GM23248 (cell line): Measurements from ENCODE around the gene SYPL1. TPM values are rescaled to one million over a fixed set of nuclear protein-coding genes. Genes with fewer than 3 reads are reported as not detected.

ENCODE experiments used
- DNase-seq: peaks from one replicate; pipeline ENCODE4 v3.0.0-alpha.2; 2015
- H2AFZ ChIP-seq: fragments of 200-600 bp; sonication (generic); 2 replicates; pipeline ENCODE4 v1.6.1; 2016; ENCODE audit warnings: antibody characterized with exemption
- H3F3A ChIP-seq: fragments of 200-600 bp; sonication (generic); 2 replicates; pipeline ENCODE4 v1.6.1; 2016; ENCODE audit warnings: mild to moderate bottlenecking, antibody characterized with exemption, mixed run types; ENCODE audit not compliant: insufficient read depth
- H3K27ac ChIP-seq: fragments of 200-600 bp; sonication (generic); 2 replicates; pipeline ENCODE4 v1.5.1; 2016; ENCODE audit warnings: mild to moderate bottlenecking
- H3K27me3 ChIP-seq: fragments of 200-600 bp; sonication (generic); replicated peaks from 2 replicates; pipeline ENCODE4 v1.6.1; 2016; ENCODE audit warnings: mild to moderate bottlenecking; ENCODE audit not compliant: insufficient read depth
- H3K36me3 ChIP-seq: fragments of 200-600 bp; sonication (generic); 2 replicates; pipeline ENCODE4 v1.6.1; 2016; ENCODE audit warnings: low read depth, mild to moderate bottlenecking
- H3K4me1 ChIP-seq: fragments of 200-600 bp; sonication (generic); 2 replicates; pipeline ENCODE4 v1.6.1; 2016; ENCODE audit warnings: mild to moderate bottlenecking; ENCODE audit not compliant: insufficient read depth
- H3K4me2 ChIP-seq: fragments of 200-600 bp; sonication (generic); one replicate; pipeline ENCODE4 v1.6.1; 2016; ENCODE audit warnings: mild to moderate bottlenecking; ENCODE audit not compliant: unreplicated experiment
- H3K4me3 ChIP-seq: fragments of 200-600 bp; sonication (generic); 2 replicates; pipeline ENCODE4 v1.5.1; 2016; ENCODE audit warnings: mild to moderate bottlenecking
- H3K79me2 ChIP-seq: fragments of 200-600 bp; sonication (generic); 2 replicates; pipeline ENCODE4 v1.6.1; 2016; ENCODE audit warnings: mild to moderate bottlenecking; ENCODE audit not compliant: insufficient read depth
- H3K9ac ChIP-seq: fragments of 200-600 bp; sonication (generic); 2 replicates; pipeline ENCODE4 v1.6.1; 2016; ENCODE audit warnings: mild to moderate bottlenecking
- H3K9me2 ChIP-seq: fragments of 200-600 bp; sonication (generic); 2 replicates; pipeline ENCODE4 v1.6.1; 2016; ENCODE audit warnings: mixed run types, mild to moderate bottlenecking, moderate library complexity; ENCODE audit not compliant: insufficient read depth
- H3K9me3 ChIP-seq: fragments of 200-600 bp; sonication (generic); one replicate; pipeline ENCODE4 v1.6.1; 2017; ENCODE audit warnings: low read depth
- H4K20me1 ChIP-seq: fragments of 200-600 bp; sonication (generic); 2 replicates; pipeline ENCODE4 v1.6.0; 2016; ENCODE audit not compliant: insufficient read depth
- EZH2 ChIP-seq: fragments of 200-600 bp; sonication (generic); IDR thresholded peaks from 2 replicates; pipeline ENCODE4 v1.6.1; 2018; ENCODE audit warnings: antibody characterized with exemption, mild to moderate bottlenecking; ENCODE audit not compliant: insufficient read depth, poor library complexity, severe bottlenecking
- EZH2phosphoT487 ChIP-seq: fragments of 200-600 bp; sonication (generic); IDR thresholded peaks from 2 replicates; pipeline ENCODE4 v1.6.1; 2018; ENCODE audit warnings: antibody characterized with exemption, moderate library complexity, mild to moderate bottlenecking, low read depth; ENCODE audit not compliant: insufficient read depth
- WGBS, 2 experiments: methylation state at CpG; one replicate each; pipeline ENCODE4 v1.1.6; 2015 to 2017; ENCODE audit warnings: low lambda C conversion rate in 2 of 2, low coverage in 1 of 2; ENCODE audit errors: missing lambda C conversion rate in 2 of 2; 5-methylcytosine and 5-hydroxymethylcytosine counted together
- in situ Hi-C: fragments of 300-500 bp; cut with MboI; formaldehyde crosslinking; loops from 2 replicates; pipeline ENCODE4 v1.15.0; 2020
- polyA plus RNA-seq: library from polyadenylated mRNA; unstranded; fragments of >200 nt; fragmentation: Nextera tagmentation; extraction: Ambion mirVana; gene quantifications from 2 replicates; pipeline ENCODE4 v1.2.1, GENCODE V29; 2016
- total RNA-seq: library from RNA; depleted of rRNA; stranded (reverse); fragments of >200 nt; shearing (Covaris generic); gene quantifications from 2 replicates; pipeline ENCODE4 v1.2.3, GENCODE V29; 2014

Gene SYPL1
- total and polyA plus RNA-seq, 2 experiments from 2014 or later = 49.0 to 105 TPM

DNA sequence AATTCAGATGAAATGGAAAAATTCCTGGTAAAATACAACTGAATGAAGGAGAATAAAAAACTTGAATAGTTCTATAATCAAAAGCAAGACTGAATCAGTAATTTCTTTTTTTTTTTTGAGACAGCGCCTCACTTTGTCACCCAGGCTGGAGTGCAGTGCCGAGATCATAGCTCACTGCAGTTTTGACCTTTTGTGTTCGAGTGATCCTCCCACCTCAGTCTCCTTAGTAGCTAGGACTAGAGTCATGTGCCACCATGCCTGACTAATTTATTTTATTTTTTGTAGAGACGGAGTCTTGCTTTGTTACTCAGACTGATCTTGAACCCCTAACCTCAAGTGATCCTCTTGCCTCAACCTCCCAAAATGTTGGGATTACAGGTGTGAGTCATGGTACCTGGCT is 26.1 kb downstream of the SYPL1 start:
- in situ Hi-C loops = no loop called here

DNA sequence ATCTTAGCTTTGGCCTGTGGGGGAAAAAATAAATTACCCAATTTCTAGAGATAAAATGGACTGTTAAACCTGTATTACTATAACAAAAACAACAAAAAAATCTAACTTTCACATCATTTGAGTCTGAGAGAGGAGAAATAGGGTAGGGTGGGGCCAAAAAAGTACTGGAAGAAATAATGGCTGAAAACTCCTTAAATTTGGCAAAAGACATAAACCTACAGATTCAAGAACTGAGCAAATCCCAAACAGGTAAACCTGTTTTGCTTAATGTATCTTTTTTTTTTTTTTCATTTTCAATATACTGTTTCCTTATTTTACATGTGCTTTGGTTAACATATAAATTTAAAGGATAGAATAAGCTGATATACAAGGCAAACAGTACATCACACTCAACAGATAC is 27.1 kb downstream of the SYPL1 start:
- no peaks in the 10 kb centered on the region for H3K27me3 ChIP-seq
- in situ Hi-C loops = no loop called here

More for the DNA sequence above, 26.1 kb downstream of the SYPL1 start:
- no peak for DNase-seq
- H3K4me3 ChIP-seq = no peak overlapping the region
- no peak overlapping the region for H3K9ac ChIP-seq
- no peaks in the 10 kb centered on the region for H4K20me1 ChIP-seq
- TF ChIP-seq EZH2phosphoT487 (no peak), EZH2 (no peak)
- H3F3A ChIP-seq = no peaks in the 10 kb centered on the region
- no peaks in the 10 kb centered on the region for H3K27me3 ChIP-seq
- peaks cover 10% of the 10 kb centered on the region for H3K36me3 ChIP-seq
- no peaks in the 10 kb centered on the region for H3K9me3 ChIP-seq
- no peaks in the 10 kb centered on the region for H3K9me2 ChIP-seq
- H3K4me1 ChIP-seq = no peaks in the 10 kb centered on the region
- no peak overlapping the region for H2AFZ ChIP-seq
- WGBS, 2 experiments = 68 to 70% methylated on average over 4 of the region's 4 CpGs
- no peak overlapping the region for H3K27ac ChIP-seq
- no peak overlapping the region for H3K4me2 ChIP-seq
- no peaks in the 10 kb centered on the region for H3K79me2 ChIP-seq

DNA sequence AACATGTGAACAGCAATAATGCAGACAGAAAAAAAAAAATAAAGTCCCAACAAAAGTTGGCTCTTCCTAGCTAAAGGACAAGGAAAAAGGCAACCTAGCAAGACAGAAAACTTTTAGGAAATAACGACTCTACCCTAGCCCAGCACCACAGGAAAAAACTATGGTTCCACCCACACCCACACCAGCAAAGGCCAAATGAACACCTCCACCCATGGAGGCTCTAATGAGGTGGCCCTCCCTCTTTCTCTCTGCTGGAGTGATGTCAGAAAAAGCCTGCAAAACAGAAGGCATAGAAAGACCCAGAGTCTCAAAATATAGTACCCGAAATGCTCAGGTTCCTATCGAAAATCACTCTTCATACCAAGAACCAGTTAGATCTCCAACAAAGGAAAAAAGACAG is 28.4 kb downstream of the SYPL1 start:
- Histone ChIP-seq H3K36me3 (peaks cover 2% of the 10 kb centered on the region; the same call in 1 of the 2 replicates), H3K9me2 (no peaks in the 10 kb centered on the region), H4K20me1 (no peaks in the 10 kb centered on the region), H3F3A (no peaks in the 10 kb centered on the region), H3K9ac (no peak overlapping the region), H3K4me2 (no peak overlapping the region), H3K9me3 (no peaks in the 10 kb centered on the region), H3K27me3 (no peaks in the 10 kb centered on the region), H3K4me1 (no peaks in the 10 kb centered on the region), H2AFZ (no peak overlapping the region), H3K27ac (no peak overlapping the region), H3K4me3 (no peak overlapping the region), H3K79me2 (no peaks in the 10 kb centered on the region)
- no peak for DNase-seq
- TF ChIP-seq EZH2 (no peak), EZH2phosphoT487 (no peak)
- in situ Hi-C loops = no loop called here
- 34 to 42% methylated on average over 3 of the region's 3 CpGs for WGBS, 2 experiments

More for the DNA sequence above, 27.1 kb downstream of the SYPL1 start:
- no peaks in the 10 kb centered on the region for H3K4me1 ChIP-seq
- H3K9me2 ChIP-seq = no peaks in the 10 kb centered on the region
- no peaks in the 10 kb centered on the region for H4K20me1 ChIP-seq
- no peak overlapping the region for H3K9ac ChIP-seq
- no peak overlapping the region for H3K27ac ChIP-seq
- no peaks in the 10 kb centered on the region for H3F3A ChIP-seq
- H3K4me3 ChIP-seq = no peak overlapping the region
- H3K79me2 ChIP-seq = no peaks in the 10 kb centered on the region
- TF ChIP-seq EZH2 (no peak), EZH2phosphoT487 (no peak)
- H3K4me2 ChIP-seq = no peak overlapping the region
- H2AFZ ChIP-seq = no peak overlapping the region
- no peak for DNase-seq
- H3K36me3 ChIP-seq = peaks cover 2% of the 10 kb centered on the region
- H3K9me3 ChIP-seq = no peaks in the 10 kb centered on the region

DNA sequence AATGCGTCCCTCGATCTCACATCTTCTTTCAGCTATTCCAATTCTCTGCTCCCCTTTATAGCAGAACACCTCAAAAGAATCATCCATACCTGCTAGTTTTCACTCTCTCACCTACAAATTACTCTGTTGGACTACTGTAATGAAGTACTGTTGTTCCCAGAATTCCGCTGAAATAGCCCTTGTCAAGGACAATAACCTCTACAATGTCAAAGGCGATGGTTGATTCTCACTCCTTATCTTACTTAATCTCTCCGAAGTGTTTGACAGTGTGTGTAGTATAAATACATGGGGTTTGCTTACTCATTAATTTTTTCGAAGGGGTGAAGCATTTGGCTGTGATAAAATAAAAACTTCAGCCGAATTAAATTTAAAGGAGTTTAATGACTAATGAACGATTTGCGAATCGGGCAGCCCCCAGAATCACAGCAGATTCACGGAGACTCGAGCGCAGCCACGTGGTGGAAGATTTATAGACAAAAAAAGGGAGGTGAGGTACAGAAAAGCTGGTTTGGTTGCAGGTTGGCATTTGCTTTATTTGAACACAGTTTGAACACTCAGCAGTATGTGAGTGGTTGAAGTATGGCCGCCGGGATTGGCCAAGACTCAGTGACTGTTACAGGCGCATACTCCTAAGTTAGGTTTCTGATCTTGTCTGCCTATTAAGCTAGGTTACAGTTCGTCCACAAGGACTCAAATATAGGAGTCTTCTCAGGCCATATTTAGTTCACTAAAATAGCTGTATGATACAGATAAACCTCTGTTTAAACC is 29.8 kb downstream of the SYPL1 start:
- Histone ChIP-seq H3K36me3 (no peaks in the 10 kb centered on the region), H3F3A (no peaks in the 10 kb centered on the region), H3K79me2 (no peaks in the 10 kb centered on the region), H3K4me2 (no peak overlapping the region), H3K4me3 (no peak overlapping the region), H3K9me3 (no peaks in the 10 kb centered on the region), H3K9me2 (no peaks in the 10 kb centered on the region), H3K9ac (no peak overlapping the region), H3K27ac (no peak overlapping the region), H3K27me3 (no peaks in the 10 kb centered on the region), H4K20me1 (no peaks in the 10 kb centered on the region), H2AFZ (no peak overlapping the region), H3K4me1 (no peaks in the 10 kb centered on the region)
- TF ChIP-seq EZH2phosphoT487 (no peak), EZH2 (no peak)
- in situ Hi-C loops = no loop called here
- WGBS, 2 experiments = 88% methylated on average over 18 of the region's 18 CpGs
- DNase-seq = no peak
